BLaER1 treated with 17β-estradiol and CSF1 and Interleukin-3, amounts not matched to agents 10 nM and 100 nM (cell line): ENCODE results near the gene LYPD6B.

ENCODE experiments used
- H3K27ac ChIP-seq, 11 experiments: shearing (Covaris generic); formaldehyde crosslinking; 2 replicates each; pipeline ENCODE4 v1.8.1; 2022
- H3K27me3 ChIP-seq, 11 experiments: shearing (Covaris generic); formaldehyde crosslinking; 2 replicates each; pipeline ENCODE4 v1.8.1; 2022
- H3K36me3 ChIP-seq, 11 experiments: shearing (Covaris generic); formaldehyde crosslinking; 2 replicates each; pipeline ENCODE4 v1.8.1; 2022
- H3K4me1 ChIP-seq, 10 experiments: shearing (Covaris generic); formaldehyde crosslinking; 2 replicates each; pipeline ENCODE4 v1.8.1; 2022
- H3K4me2 ChIP-seq, 11 experiments: shearing (Covaris generic); formaldehyde crosslinking; 2 replicates each; pipeline ENCODE4 v1.8.1; 2022
- H3K4me3 ChIP-seq, 10 experiments: shearing (Covaris generic); formaldehyde crosslinking; 2 replicates each; pipeline ENCODE4 v1.8.1; 2022
- H3K9ac ChIP-seq, 11 experiments: shearing (Covaris generic); formaldehyde crosslinking; 2 replicates each; pipeline ENCODE4 v1.8.1; 2022
- H3K9me3 ChIP-seq, 11 experiments: shearing (Covaris generic); formaldehyde crosslinking; replicated peaks in 1 of 11; 2 replicates each; pipeline ENCODE4 v1.8.1; 2022
- H4K20me1 ChIP-seq, 11 experiments: shearing (Covaris generic); formaldehyde crosslinking; 2 replicates each; pipeline ENCODE4 v1.8.1; 2022
- Cebpa-rat ChIP-seq, 11 experiments: shearing (Covaris generic); IDR thresholded peaks; 2 replicates each; pipeline ENCODE4 v1.8.1; 2022

Gene LYPD6B

DNA sequence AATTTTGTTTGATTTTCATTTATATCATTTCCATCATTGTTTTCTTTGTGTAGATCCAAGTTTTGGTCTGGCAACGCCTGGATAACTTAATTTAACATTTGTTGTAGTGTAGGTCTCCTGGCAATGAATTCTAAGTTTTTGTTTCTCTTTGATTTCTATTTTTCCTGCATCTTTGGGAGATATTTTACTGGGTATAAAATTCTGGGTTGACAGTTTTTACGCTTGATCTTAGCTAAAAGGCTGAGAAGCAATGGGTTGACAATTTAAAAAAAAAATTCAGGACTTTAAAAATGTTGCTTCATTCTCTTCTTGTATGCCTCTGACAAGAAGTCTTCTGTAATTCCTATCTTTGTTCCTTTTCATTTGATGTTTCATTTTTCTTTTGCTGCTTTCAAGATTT is 8.6 kb downstream of the LYPD6B start:
- Histone ChIP-seq H3K9me3 (peaks cover 14 to 33% (median 27%) of the 10 kb centered on the region in 11 experiments; a peak in 20 of 22 replicates), H3K27ac (no peak overlapping the region), H3K9ac (no peak overlapping the region), H3K4me1 (no peaks in the 10 kb centered on the region), H3K4me2 (no peak overlapping the region), H3K27me3 (no peaks in the 10 kb centered on the region), H3K4me3 (no peak overlapping the region), H3K36me3 (no peaks in the 10 kb centered on the region), H4K20me1 (no peaks in the 10 kb centered on the region)
- no peak for TF ChIP-seq Cebpa-rat (IDR thresholded peaks at IDR 0.05)

DNA sequence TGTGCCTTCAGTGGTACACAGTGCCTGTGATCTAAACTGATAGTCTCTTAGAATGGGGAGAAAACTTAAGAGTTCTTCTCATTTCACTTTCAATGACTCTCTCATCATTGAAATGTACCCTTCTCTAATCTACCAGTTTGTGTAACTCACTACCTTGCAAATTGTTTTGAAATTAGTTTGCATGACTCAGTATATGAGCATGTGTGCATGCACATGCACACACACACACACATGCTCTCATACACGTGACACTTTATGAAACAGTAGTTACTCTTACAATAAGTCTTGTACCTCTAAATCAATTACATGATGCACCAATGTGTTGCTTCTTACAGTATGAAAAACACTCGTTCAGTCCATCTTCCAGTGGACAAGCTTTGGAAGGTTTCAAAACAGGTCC is 10.6 kb downstream of the LYPD6B start:
- no peaks in the 10 kb centered on the region for H4K20me1 ChIP-seq
- no peaks in the 10 kb centered on the region for H3K27me3 ChIP-seq
- peaks cover 14 to 33% (median 27%) of the 10 kb centered on the region in 11 experiments; a peak in 20 of 22 replicates for H3K9me3 ChIP-seq
- H3K9ac ChIP-seq: no peak overlapping the region
- no peak overlapping the region for H3K4me3 ChIP-seq
- H3K4me1 ChIP-seq: no peaks in the 10 kb centered on the region
- TF ChIP-seq Cebpa-rat (IDR thresholded peaks at IDR 0.05): no peak
- H3K4me2 ChIP-seq: no peak overlapping the region
- no peak overlapping the region for H3K27ac ChIP-seq
- no peaks in the 10 kb centered on the region for H3K36me3 ChIP-seq

DNA sequence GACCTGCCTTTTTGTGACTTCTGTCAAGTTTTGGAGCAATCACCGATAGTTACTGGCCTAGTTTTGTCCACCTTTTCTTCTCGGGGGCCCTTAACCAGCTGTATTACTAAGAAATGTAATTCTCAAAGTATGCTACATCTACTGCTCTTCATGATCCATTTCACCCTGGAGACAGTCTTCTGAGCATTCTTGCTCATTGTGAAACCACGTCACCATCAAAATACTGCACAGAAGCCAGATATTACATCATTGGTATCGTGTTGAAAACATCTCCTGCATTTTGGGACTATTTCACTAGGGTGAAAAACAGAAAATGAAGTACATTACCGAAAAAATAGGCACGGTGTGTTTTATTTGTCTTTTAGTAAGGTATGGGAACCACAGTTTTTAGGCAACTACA is 11.7 kb downstream of the LYPD6B start:
- H3K4me1 ChIP-seq: no peaks in the 10 kb centered on the region
- H3K27ac ChIP-seq: no peak overlapping the region
- H4K20me1 ChIP-seq: no peaks in the 10 kb centered on the region
- H3K27me3 ChIP-seq: no peaks in the 10 kb centered on the region
- no peak overlapping the region for H3K4me3 ChIP-seq
- TF ChIP-seq Cebpa-rat (IDR thresholded peaks at IDR 0.05): no peak
- H3K36me3 ChIP-seq: no peaks in the 10 kb centered on the region
- H3K9me3 ChIP-seq: peaks cover 14 to 33% (median 27%) of the 10 kb centered on the region in 11 experiments; a peak in 20 of 22 replicates
- H3K4me2 ChIP-seq: no peak overlapping the region
- no peak overlapping the region for H3K9ac ChIP-seq

DNA sequence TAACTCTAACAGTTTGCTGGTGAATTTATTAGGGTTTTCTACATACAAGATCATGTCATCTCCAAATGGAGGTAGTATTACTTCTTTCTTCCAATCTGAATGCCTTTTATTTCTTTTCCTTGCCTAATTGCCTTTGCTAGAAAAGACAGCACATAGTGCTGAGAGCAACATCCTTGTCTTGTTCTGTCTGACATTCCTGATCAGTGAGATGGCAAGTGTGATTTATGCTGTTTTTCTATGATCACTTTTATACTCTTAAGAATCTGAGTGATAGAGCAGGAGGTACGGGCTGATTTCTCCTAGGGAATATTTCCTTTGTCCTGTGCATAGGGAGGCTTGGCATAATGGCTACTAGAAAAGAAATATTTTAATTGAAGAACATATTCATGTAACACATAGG is 17.3 kb downstream of the LYPD6B start:
- TF ChIP-seq Cebpa-rat (IDR thresholded peaks at IDR 0.05): no peak
- Histone ChIP-seq H3K27me3 (no peaks in the 10 kb centered on the region), H3K4me3 (no peak overlapping the region), H3K27ac (no peak overlapping the region), H3K4me2 (no peak overlapping the region), H3K9ac (no peak overlapping the region), H4K20me1 (no peaks in the 10 kb centered on the region), H3K36me3 (no peaks in the 10 kb centered on the region), H3K9me3 (no peaks in the 10 kb centered on the region), H3K4me1 (no peaks in the 10 kb centered on the region)

DNA sequence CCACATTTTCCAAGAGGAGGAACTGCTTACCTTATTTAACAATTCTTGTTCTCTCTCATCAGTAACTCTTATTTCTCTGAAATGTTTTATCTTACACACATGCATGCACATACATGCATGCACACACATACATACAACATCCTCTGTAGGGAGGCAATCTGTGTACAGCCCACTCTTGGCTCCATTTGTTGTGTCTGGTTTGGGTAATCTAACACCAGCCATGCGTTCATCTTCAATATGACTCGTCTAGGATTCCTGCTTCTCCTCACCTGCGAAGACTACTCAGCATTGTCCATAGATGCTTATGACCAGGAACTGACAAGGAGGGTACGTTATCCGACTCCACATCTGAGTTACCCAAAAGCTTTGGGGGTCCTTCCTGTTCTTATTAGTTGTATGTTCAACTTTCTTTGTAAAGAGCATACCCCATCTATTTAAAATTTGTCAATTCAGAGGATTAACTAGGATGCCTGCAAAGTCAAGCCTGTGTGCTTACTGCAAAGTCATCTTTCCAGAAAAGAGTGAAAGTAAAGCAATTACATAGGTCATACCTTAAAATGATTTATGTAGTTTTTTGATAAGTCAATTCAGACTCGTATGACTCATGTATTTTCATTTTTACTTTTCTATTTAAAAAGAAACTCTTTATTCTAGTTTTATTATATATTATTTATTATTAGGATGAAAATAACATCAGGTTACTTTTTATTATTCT is 18.2 kb downstream of the LYPD6B start:
- no peak overlapping the region for H3K27ac ChIP-seq
- TF ChIP-seq Cebpa-rat (IDR thresholded peaks at IDR 0.05): no peak
- H3K9ac ChIP-seq: no peak overlapping the region
- no peaks in the 10 kb centered on the region for H4K20me1 ChIP-seq
- no peaks in the 10 kb centered on the region for H3K9me3 ChIP-seq
- no peaks in the 10 kb centered on the region for H3K4me1 ChIP-seq
- H3K4me2 ChIP-seq: no peak overlapping the region
- no peaks in the 10 kb centered on the region for H3K36me3 ChIP-seq
- H3K4me3 ChIP-seq: no peak overlapping the region
- no peaks in the 10 kb centered on the region for H3K27me3 ChIP-seq

DNA sequence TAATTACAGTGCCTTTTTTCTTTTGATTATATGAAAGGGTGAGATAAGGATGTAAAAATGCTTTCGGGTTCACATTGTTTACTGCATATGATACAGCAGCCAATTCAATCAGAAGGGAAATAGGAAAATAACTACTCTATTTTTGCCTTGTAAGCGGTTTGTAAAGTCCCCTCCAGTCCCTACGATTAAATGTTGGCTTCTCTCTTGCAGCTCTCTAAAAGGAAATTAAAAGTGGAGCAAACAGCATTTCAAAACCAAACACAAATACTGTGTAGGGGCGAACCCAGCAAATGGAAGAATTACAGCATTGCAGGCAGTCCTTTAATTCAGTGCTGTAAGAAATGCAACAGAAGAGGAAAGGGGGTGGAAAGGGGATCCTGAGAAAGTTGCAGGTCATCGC is 18.9 kb downstream of the LYPD6B start:
- TF ChIP-seq Cebpa-rat (IDR thresholded peaks at IDR 0.05): no peak
- H3K4me1 ChIP-seq: no peaks in the 10 kb centered on the region
- H3K4me2 ChIP-seq: no peak overlapping the region
- no peaks in the 10 kb centered on the region for H3K27me3 ChIP-seq
- no peaks in the 10 kb centered on the region for H3K9me3 ChIP-seq
- H4K20me1 ChIP-seq: no peaks in the 10 kb centered on the region
- no peak overlapping the region for H3K4me3 ChIP-seq
- H3K9ac ChIP-seq: no peak overlapping the region
- no peak overlapping the region for H3K27ac ChIP-seq
- no peaks in the 10 kb centered on the region for H3K36me3 ChIP-seq

DNA sequence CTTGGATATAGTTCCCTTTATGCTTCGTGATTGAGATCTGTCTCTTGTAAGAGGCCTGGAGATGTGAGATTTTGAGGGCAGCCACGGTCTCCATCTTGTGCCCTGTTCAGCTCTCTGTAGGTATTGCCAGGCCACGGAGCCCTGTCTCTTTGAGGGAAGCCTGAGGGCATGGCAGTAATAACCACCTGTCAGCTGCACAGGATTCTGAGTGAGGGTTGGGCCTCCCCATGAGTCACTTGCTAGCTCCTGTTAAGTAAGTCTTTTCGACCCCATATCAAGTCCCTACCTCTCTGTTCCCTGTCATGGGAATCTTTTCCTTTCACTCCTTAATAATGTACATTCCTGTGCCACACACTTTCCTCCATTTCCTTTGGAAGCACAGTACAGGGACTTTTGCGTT is 20.4 kb downstream of the LYPD6B start:
- Histone ChIP-seq H3K36me3 (no peaks in the 10 kb centered on the region), H3K4me1 (no peaks in the 10 kb centered on the region), H3K27ac (no peak overlapping the region), H3K9me3 (no peaks in the 10 kb centered on the region), H3K4me3 (no peak overlapping the region), H3K27me3 (no peaks in the 10 kb centered on the region), H4K20me1 (no peaks in the 10 kb centered on the region), H3K4me2 (no peak overlapping the region), H3K9ac (no peak overlapping the region)
- no peak for TF ChIP-seq Cebpa-rat (IDR thresholded peaks at IDR 0.05)

DNA sequence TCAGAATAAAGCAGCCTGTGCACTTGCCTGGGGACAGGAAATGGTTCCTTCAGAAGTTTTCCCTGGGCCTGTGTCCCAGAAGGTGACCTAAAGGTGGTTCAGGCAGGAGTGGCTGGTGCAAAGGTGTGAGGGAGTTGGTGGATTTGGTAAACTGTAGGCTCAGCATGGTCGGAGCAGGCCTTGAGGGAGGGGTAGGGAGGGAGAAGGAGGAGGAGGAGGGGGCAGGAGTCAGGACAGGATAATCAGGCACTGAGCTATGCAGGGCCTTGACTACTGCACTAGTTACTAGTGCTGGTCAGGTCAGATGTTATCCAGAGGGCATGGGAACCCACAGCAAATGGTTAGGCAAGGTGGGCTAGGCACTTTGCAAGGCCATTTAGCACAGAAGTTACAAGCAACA is 21.3 kb downstream of the LYPD6B start:
- no peak overlapping the region for H3K4me3 ChIP-seq
- H3K9me3 ChIP-seq: no peaks in the 10 kb centered on the region
- H3K27me3 ChIP-seq: no peaks in the 10 kb centered on the region
- no peak overlapping the region for H3K4me2 ChIP-seq
- H3K9ac ChIP-seq: no peak overlapping the region
- no peaks in the 10 kb centered on the region for H3K36me3 ChIP-seq
- H3K27ac ChIP-seq: no peak overlapping the region
- no peaks in the 10 kb centered on the region for H3K4me1 ChIP-seq
- no peak for TF ChIP-seq Cebpa-rat (IDR thresholded peaks at IDR 0.05)
- H4K20me1 ChIP-seq: no peaks in the 10 kb centered on the region

DNA sequence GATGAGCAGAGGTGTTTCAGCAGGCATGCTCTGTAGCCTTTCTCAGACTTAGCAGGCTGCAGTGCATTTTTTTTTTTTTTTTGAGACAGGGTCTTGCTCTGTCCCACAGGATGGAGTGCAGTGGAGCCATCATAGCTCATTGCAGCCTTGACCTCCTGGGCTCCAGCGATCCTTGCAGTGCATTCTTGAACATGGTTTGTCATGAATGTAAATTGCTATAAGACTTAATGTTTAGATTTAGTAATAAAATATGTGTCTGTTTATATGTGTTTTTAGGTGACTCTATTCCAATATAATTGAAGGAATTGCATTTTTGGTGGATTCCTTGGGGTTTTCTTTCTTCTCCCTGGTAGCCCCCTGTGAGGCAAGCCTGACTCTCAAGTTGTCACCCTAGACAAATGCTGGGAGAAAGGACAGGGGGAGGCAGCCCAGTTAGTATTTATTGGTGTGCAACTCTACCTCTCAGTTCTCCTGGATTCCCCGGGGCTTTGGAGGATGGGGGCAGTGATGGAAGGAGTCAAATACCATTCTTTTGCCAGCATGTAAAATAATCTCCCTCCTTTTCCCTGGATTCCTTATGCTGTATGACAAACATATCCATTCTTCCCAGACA is 22.7 kb downstream of the LYPD6B start:
- Histone ChIP-seq H3K9ac (no peak overlapping the region), H4K20me1 (no peaks in the 10 kb centered on the region), H3K4me3 (no peak overlapping the region), H3K36me3 (no peaks in the 10 kb centered on the region), H3K4me1 (no peaks in the 10 kb centered on the region), H3K9me3 (no peaks in the 10 kb centered on the region), H3K4me2 (no peak overlapping the region), H3K27me3 (no peaks in the 10 kb centered on the region), H3K27ac (no peak overlapping the region)
- no peak for TF ChIP-seq Cebpa-rat (IDR thresholded peaks at IDR 0.05)

DNA sequence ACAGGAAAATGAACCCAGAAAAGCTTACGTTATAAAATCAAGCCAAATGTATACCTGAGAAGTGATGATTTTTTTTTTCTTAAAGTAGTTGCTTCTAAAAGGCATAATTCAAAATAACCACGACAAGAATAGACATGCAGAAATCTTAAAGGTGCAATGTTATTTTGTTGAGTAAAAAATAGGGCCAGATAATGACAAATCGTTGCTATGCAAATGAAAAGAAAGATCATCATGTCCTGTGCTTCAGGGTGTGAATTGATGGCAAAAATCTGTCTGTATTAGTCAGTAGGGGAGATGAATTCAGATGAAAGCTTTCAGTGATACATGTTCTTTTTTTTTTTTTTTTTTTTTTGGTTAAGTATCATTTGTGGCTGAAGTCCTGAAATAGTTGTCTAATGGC is 24.0 kb downstream of the LYPD6B start:
- Histone ChIP-seq H3K9ac (no peak overlapping the region), H3K4me3 (no peak overlapping the region), H3K36me3 (no peaks in the 10 kb centered on the region), H3K9me3 (0 out of 22 replicates have a peak, but pooled peaks cover 0 to 4% (median 0%) of the 10 kb centered on the region in 11 experiments), H4K20me1 (no peaks in the 10 kb centered on the region), H3K27ac (no peak overlapping the region), H3K4me2 (no peak overlapping the region), H3K4me1 (no peaks in the 10 kb centered on the region), H3K27me3 (no peaks in the 10 kb centered on the region)
- no peak for TF ChIP-seq Cebpa-rat (IDR thresholded peaks at IDR 0.05)
